GM12878 (cell line): ENCODE data around the gene FOXO3. TPM values are rescaled to one million over a fixed set of nuclear protein-coding genes. Genes with fewer than 3 reads are reported as not detected.

Source experiments
- ATAC-seq: fragments of 200-7000 bp; cut with Tn5 transposase; 3 replicates; pipeline ENCODE4 v1.9.1; 2020; ENCODE audit warnings: mild to moderate bottlenecking, moderate library complexity
- BruUV-seq: library from RNA; stranded (reverse); fragments of 400-500 nt; replicated peaks from 2 replicates; lab custom pipeline; 2021; lab: Mats Ljungman, UMichigan
- CTCF ChIA-PET: fragments of 300-600 bp; sonication (Branson Sonifier 250); formaldehyde crosslinking; extraction: SDS; loops from one replicate; lab custom pipeline; 2021; ENCODE audit warnings: inconsistent platforms; lab: Yijun Ruan, JAX
- POLR2A ChIA-PET: fragments of 350-600 bp; formaldehyde crosslinking; extraction: SDS; loops from one replicate; lab custom pipeline; 2021; ENCODE audit warnings: inconsistent platforms; lab: Charles Lee
- RAD21 ChIA-PET: fragments of 300-600 bp; sonication (Branson Sonifier 250); formaldehyde crosslinking; loops from one replicate; lab custom pipeline; 2023; ENCODE audit warnings: antibody characterized with exemption; ENCODE audit not compliant: unreplicated experiment; lab: Charles Lee
- SMC1A ChIA-PET: fragments of 300-600 bp; sonication (Branson Sonifier 250); formaldehyde crosslinking; loops from one replicate; lab custom pipeline; 2023; ENCODE audit not compliant: unreplicated experiment, uncharacterized antibody; lab: Charles Lee
- DNase-seq: peaks from one replicate; pipeline ENCODE4 v3.0.0-alpha.2; 2011; ENCODE audit warnings: low read depth, low spot score
- FAIRE-seq: peaks from 3 replicates; lab custom pipeline; 2011; peaks lifted over from hg19 to GRCh38; lab: Jason Lieb, UNC
- H2AFZ ChIP-seq: 2 replicates; pipeline ENCODE4 v1.6.0; 2011; ENCODE audit warnings: low read depth, low read length, control low read depth; ENCODE audit not compliant: control insufficient read depth
- H3K27ac ChIP-seq: 2 replicates; pipeline ENCODE4 v1.5.1; 2011; ENCODE audit warnings: control low read depth; ENCODE audit not compliant: control insufficient read depth, insufficient read depth
- H3K27me3 ChIP-seq, 2 experiments: replicated peaks in 1 of 2; 2 replicates each; pipeline versions ENCODE4 v1.6.0 to v1.6.1; 2011; ENCODE audit warnings: low read length in 1 of 2; ENCODE audit not compliant: control insufficient read depth in 2 of 2, insufficient read depth in 2 of 2
- H3K36me3 ChIP-seq, 2 experiments: 2 replicates each; pipeline ENCODE4 v1.5.1; 2011; ENCODE audit warnings: low read length in 1 of 2; ENCODE audit not compliant: control insufficient read depth in 2 of 2, insufficient read depth in 2 of 2
- H3K4me1 ChIP-seq: 2 replicates; pipeline ENCODE4 v1.6.1; 2011; ENCODE audit warnings: mild to moderate bottlenecking, low read length, moderate library complexity, mixed read lengths; ENCODE audit not compliant: control insufficient read depth, insufficient read depth
- H3K4me2 ChIP-seq: 2 replicates; pipeline ENCODE4 v1.6.0; 2011; ENCODE audit warnings: control low read depth; ENCODE audit not compliant: control insufficient read depth, insufficient read depth
- H3K4me3 ChIP-seq: fragments of 200-600 bp; sonication (generic); 2 replicates; pipeline ENCODE4 v1.5.1; 2016
- H3K79me2 ChIP-seq: 2 replicates; pipeline ENCODE4 v1.6.0; 2011; ENCODE audit warnings: low read length; ENCODE audit not compliant: control insufficient read depth, insufficient read depth
- H3K9ac ChIP-seq: 2 replicates; pipeline ENCODE4 v1.8.0; 2011; ENCODE audit warnings: low read length, control low read depth, mixed read lengths; ENCODE audit not compliant: control insufficient read depth, insufficient read depth
- H3K9me3 ChIP-seq: replicated peaks from 3 replicates; pipeline ENCODE4 v1.5.1; 2011; ENCODE audit warnings: mild to moderate bottlenecking, low read length; ENCODE audit not compliant: control insufficient read depth, insufficient read depth
- H4K20me1 ChIP-seq: 2 replicates; pipeline ENCODE4 v1.6.0; 2011; ENCODE audit not compliant: control insufficient read depth, insufficient read depth
- CHD2 ChIP-seq: IDR thresholded peaks from 2 replicates; pipeline ENCODE4 v1.6.1; 2011; ENCODE audit warnings: low read depth, low read length, improper control_type of control experiment, borderline replicate concordance
- EP300 ChIP-seq, 2 experiments: fragments of 150-350 bp in 1 of 2; IDR thresholded peaks; 2 replicates each; pipeline ENCODE4 v1.6.1; 2011 to 2012; ENCODE audit warnings: low read depth in 2 of 2, low read length in 2 of 2, borderline replicate concordance in 1 of 2, improper control_type of control experiment in 1 of 2, inconsistent platforms in 1 of 2; ENCODE audit not compliant: control insufficient read depth in 1 of 2
- ESRRA ChIP-seq: IDR thresholded peaks from 2 replicates; pipeline ENCODE4 v1.6.1; 2012; ENCODE audit warnings: mild to moderate bottlenecking, low read length, improper control_type of control experiment
- IRF4 ChIP-seq: IDR thresholded peaks from 2 replicates; pipeline ENCODE4 v1.6.1; 2011; ENCODE audit warnings: low read depth, low read length
- MEF2B ChIP-seq: fragments of 450-650 bp; IDR thresholded peaks from 2 replicates; pipeline ENCODE4 v1.6.1; 2018; ENCODE audit warnings: mild to moderate bottlenecking, moderate library complexity; ENCODE audit not compliant: partially characterized antibody, poor library complexity, severe bottlenecking
- PAX8 ChIP-seq: fragments of 450-650 bp; IDR thresholded peaks from 2 replicates; pipeline ENCODE4 v1.6.1; 2017; ENCODE audit warnings: mild to moderate bottlenecking, moderate library complexity
- RAD21 ChIP-seq: IDR thresholded peaks from 2 replicates; pipeline ENCODE4 v1.6.1; 2011; ENCODE audit warnings: mild to moderate bottlenecking, low read depth, low read length, moderate library complexity; ENCODE audit not compliant: insufficient read depth
- RFX5 ChIP-seq: IDR thresholded peaks from 2 replicates; pipeline ENCODE4 v1.6.1; 2011; ENCODE audit warnings: low read depth, low read length, improper control_type of control experiment
- SMC3 ChIP-seq: IDR thresholded peaks from 2 replicates; pipeline ENCODE4 v1.6.1; 2011; ENCODE audit warnings: low read length, improper control_type of control experiment, borderline replicate concordance
- SREBF1 ChIP-seq: IDR thresholded peaks from 2 replicates; pipeline ENCODE4 v1.6.1; 2012; ENCODE audit warnings: mild to moderate bottlenecking, low read length
- WRNIP1 ChIP-seq: IDR thresholded peaks from 2 replicates; pipeline ENCODE4 v1.6.1; 2011; ENCODE audit warnings: low read depth, low read length, improper control_type of control experiment, borderline replicate concordance
- YY1 ChIP-seq: IDR thresholded peaks from 2 replicates; pipeline ENCODE4 v1.6.1; 2011; ENCODE audit warnings: low read depth, mild to moderate bottlenecking, low read length
- ZBTB4 ChIP-seq: fragments of 450-650 bp; formaldehyde crosslinking; IDR thresholded peaks from 2 replicates; pipeline ENCODE4 v1.4.0; 2022; ENCODE audit warnings: mild to moderate bottlenecking, moderate library complexity
- WGBS: methylation state at CpG from one replicate; pipeline ENCODE4 v1.1.6; 2016; ENCODE audit warnings: low lambda C conversion rate; ENCODE audit not compliant: insufficient replicate concordance, insufficient coverage; ENCODE audit errors: missing lambda C conversion rate; 5-methylcytosine and 5-hydroxymethylcytosine counted together
- in situ Hi-C: fragments of 300-500 bp; cut with MboI; formaldehyde crosslinking; loops from 9 replicates; pipeline ENCODE4 v1.14.3; 2018; ENCODE audit warnings: mixed read lengths
- intact Hi-C: fragments of 100-400 bp; cut with micrococcal nuclease; formaldehyde crosslinking; loops from one replicate; pipeline ENCODE4 v1.14.2; 2022; ENCODE audit not compliant: unreplicated experiment
- polyA plus RNA-seq, 11 experiments: library from polyadenylated mRNA; depleted of rRNA in 4 of 11; unstranded in 6 of 11; stranded (reverse) in 5 of 11; fragments of >200 nt; fragmentation: Nextera tagmentation in 4 of 11; fragmentation: Illumina TruSeq in 1 of 11; extraction: Ambion mirVana in 4 of 11; extraction: Trizol in 1 of 11; gene quantifications; 1 replicate in 1 of 11; 2 replicates in 10 of 11; pipeline versions ENCODE4 v1.2.1 to v1.2.3, GENCODE V29; 2011 to 2016; ENCODE audit warnings: inconsistent platforms in 2 of 11, missing spikeins in 2 of 11, low read depth in 1 of 11
- total RNA-seq, 4 experiments: library from RNA; depleted of rRNA in 3 of 4; stranded (reverse); fragments of >200 nt in 3 of 4; fragmentation: Illumina TruSeq in 1 of 4; extraction: Trizol in 1 of 4; gene quantifications; 2 replicates each; pipeline versions ENCODE4 v1.2.1 to v1.2.3, GENCODE V29; 2013 to 2021
- TF ChIP-seq, protein P1 (sequence below): IDR thresholded peaks from 2 replicates; pipeline ENCODE4 v1.6.1; 2011; ENCODE audit warnings: mild to moderate bottlenecking, low read depth, low read length, moderate library complexity; ENCODE audit not compliant: insufficient replicate concordance
- TF ChIP-seq, protein P2 (sequence below): fragments of 450-650 bp; IDR thresholded peaks from 2 replicates; pipeline ENCODE4 v1.6.1; 2017; ENCODE audit warnings: antibody characterized with exemption, mild to moderate bottlenecking, moderate library complexity

The FOXO3 gene
- total and polyA plus RNA-seq, 10 of the 15 experiments (the other 5 are each of a cell fraction or from before 2014, with no cell fraction given) = 0.82 to 4.5 (median 1.7) TPM

- no peak for TF ChIP-seq ZBTB4 (CRISPR knock-in tag)
Observed at GRCh38 chr6:108723594-108723993, 162.9 kb downstream of the FOXO3 start (continued).

DNA sequence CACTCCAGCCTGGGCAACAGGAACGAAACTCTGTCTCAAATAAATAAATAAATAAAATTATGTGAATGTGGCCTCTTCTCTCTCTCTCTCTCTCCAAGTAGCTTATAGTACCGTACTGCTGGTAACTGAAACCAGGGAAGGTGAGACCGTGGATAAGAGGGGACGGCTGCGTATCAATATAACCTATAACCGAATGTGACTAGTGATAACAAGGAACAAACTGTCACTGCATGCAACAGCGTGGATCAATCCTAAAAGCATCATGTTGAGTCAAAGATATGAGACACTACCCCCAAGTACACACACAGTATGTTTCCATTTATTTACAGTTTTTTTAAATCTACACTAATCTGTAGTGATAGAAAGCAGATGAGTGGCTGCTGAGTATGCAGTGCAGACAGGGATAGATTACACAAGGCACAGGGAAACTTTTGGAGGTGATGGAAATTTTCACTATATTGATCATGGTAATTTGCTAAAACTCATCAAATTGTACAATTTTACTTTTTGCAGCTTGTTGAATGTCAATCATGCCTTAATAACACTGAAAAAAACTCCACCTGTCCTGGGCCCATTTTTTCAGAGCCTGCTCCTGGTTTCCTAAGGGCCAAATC is 166.1 kb downstream of the FOXO3 start:
- CTCF ChIA-PET = interaction anchor here (1.2 kb wide), 1 partner anchor 346 kb away, joined by 3 read pairs; no protein-coding TSS in a partner anchor
- Histone ChIP-seq H3K27me3 (peaks cover 2 to 7% of the 10 kb centered on the region in 2 experiments; a peak in 1 of 4 replicates), H4K20me1 (no peaks in the 10 kb centered on the region), H3K4me3 (no peak overlapping the region), H3K27ac (no peak overlapping the region), H3K79me2 (no peaks in the 10 kb centered on the region), H3K9me3 (no peaks in the 10 kb centered on the region; the same call in 2 of the 3 replicates), H3K4me1 (no peaks in the 10 kb centered on the region), H3K36me3 (no peaks in the 10 kb centered on the region), H2AFZ (no peak overlapping the region), H3K9ac (no peak overlapping the region), H3K4me2 (no peak overlapping the region)
- DNase-seq = no peak
- no TSS peak for BruUV-seq
- in situ Hi-C loops = no loop called here
- FAIRE-seq = no peak
- WGBS = 61% methylated on average over 7 of the region's 7 CpGs
- RAD21 ChIA-PET = no interaction called here
- SMC1A ChIA-PET = no interaction called here
- intact Hi-C loops = no loop called here
- no peak for ATAC-seq
- POLR2A ChIA-PET = no interaction called here
- TF ChIP-seq RAD21 = no peak
- TF ChIP-seq YY1 = no peak
- TF ChIP-seq, protein P1, sequence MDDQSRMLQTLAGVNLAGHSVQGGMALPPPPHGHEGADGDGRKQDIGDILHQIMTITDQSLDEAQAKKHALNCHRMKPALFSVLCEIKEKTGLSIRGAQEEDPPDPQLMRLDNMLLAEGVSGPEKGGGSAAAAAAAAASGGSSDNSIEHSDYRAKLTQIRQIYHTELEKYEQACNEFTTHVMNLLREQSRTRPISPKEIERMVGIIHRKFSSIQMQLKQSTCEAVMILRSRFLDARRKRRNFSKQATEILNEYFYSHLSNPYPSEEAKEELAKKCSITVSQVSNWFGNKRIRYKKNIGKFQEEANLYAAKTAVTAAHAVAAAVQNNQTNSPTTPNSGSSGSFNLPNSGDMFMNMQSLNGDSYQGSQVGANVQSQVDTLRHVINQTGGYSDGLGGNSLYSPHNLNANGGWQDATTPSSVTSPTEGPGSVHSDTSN = no peak
- TF ChIP-seq MEF2B = no peak
- no peak for TF ChIP-seq EP300 (IDR thresholded peaks at IDR 0.05; ENCODE audit: borderline replicate concordance in 1 of 2, control insufficient read depth in 1 of 2, low read depth in 2 of 2, low read length in 2 of 2)
- no peak for TF ChIP-seq ESRRA
- TF ChIP-seq RFX5 = no peak
- TF ChIP-seq WRNIP1 = no peak
- TF ChIP-seq PAX8 = no peak
- TF ChIP-seq SREBF1 = no peak
- no peak for TF ChIP-seq CHD2
- TF ChIP-seq SMC3 = no peak
- no peak for TF ChIP-seq IRF4
- TF ChIP-seq, protein P2, sequence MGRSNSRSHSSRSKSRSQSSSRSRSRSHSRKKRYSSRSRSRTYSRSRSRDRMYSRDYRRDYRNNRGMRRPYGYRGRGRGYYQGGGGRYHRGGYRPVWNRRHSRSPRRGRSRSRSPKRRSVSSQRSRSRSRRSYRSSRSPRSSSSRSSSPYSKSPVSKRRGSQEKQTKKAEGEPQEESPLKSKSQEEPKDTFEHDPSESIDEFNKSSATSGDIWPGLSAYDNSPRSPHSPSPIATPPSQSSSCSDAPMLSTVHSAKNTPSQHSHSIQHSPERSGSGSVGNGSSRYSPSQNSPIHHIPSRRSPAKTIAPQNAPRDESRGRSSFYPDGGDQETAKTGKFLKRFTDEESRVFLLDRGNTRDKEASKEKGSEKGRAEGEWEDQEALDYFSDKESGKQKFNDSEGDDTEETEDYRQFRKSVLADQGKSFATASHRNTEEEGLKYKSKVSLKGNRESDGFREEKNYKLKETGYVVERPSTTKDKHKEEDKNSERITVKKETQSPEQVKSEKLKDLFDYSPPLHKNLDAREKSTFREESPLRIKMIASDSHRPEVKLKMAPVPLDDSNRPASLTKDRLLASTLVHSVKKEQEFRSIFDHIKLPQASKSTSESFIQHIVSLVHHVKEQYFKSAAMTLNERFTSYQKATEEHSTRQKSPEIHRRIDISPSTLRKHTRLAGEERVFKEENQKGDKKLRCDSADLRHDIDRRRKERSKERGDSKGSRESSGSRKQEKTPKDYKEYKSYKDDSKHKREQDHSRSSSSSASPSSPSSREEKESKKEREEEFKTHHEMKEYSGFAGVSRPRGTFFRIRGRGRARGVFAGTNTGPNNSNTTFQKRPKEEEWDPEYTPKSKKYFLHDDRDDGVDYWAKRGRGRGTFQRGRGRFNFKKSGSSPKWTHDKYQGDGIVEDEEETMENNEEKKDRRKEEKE = no peak
